HFF-Myc (cell line): ENCODE measurements around the gene MRAP.

Experiments
- DNase-seq: peaks from one replicate; pipeline ENCODE4 v3.0.0-alpha.2; 2011; ENCODE audit warnings: low read depth; ENCODE audit errors: extremely low read depth
- H3K4me3 ChIP-seq: replicated peaks from 2 replicates; pipeline ENCODE4 v1.5.1; 2011; ENCODE audit warnings: low read depth, mild to moderate bottlenecking, control low read depth, low read length
- TF ChIP-seq, protein P1 (sequence below): IDR thresholded peaks from 2 replicates; pipeline ENCODE4 v1.5.1; 2012; ENCODE audit warnings: mild to moderate bottlenecking, low read depth, low read length, control low read depth; ENCODE audit errors: missing control alignments

The MRAP gene

GRCh38 chr21:32298148-32298559 is 501 bp upstream of the MRAP start:
- TF ChIP-seq, protein P1, sequence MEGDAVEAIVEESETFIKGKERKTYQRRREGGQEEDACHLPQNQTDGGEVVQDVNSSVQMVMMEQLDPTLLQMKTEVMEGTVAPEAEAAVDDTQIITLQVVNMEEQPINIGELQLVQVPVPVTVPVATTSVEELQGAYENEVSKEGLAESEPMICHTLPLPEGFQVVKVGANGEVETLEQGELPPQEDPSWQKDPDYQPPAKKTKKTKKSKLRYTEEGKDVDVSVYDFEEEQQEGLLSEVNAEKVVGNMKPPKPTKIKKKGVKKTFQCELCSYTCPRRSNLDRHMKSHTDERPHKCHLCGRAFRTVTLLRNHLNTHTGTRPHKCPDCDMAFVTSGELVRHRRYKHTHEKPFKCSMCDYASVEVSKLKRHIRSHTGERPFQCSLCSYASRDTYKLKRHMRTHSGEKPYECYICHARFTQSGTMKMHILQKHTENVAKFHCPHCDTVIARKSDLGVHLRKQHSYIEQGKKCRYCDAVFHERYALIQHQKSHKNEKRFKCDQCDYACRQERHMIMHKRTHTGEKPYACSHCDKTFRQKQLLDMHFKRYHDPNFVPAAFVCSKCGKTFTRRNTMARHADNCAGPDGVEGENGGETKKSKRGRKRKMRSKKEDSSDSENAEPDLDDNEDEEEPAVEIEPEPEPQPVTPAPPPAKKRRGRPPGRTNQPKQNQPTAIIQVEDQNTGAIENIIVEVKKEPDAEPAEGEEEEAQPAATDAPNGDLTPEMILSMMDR, result no peak
- DNase-seq, result no peak
- no peak overlapping the region for H3K4me3 ChIP-seq

DNA sequence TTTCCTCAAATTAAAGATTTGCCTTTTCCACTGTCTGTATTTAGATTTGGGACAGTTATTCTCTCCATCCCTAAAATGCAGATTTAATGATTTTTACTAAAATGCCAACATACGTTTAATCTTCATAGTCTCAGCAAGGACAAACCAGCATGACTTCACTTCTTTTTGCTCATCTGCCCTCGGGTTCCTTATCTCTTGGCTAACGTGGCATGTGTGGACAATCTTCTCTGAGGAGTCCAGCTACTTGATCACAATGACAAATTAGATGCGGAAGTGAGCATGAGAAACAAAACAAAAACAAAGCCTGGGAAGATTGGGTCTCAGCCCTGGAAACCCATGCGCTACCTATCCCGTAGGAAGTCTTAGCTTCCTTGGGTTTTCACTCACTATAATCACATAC is 1.0 kb downstream of the MRAP start:
- TF ChIP-seq, protein P1, result no peak

GRCh38 chr21:32300117-32300681 is 1.5 kb downstream of the MRAP start:
- no peak overlapping the region for H3K4me3 ChIP-seq
- DNase-seq, result no peak
- TF ChIP-seq, protein P1, result no peak

More for the DNA sequence above, 1.0 kb downstream of the MRAP start:
- no peak overlapping the region for H3K4me3 ChIP-seq
- no peak for DNase-seq

DNA sequence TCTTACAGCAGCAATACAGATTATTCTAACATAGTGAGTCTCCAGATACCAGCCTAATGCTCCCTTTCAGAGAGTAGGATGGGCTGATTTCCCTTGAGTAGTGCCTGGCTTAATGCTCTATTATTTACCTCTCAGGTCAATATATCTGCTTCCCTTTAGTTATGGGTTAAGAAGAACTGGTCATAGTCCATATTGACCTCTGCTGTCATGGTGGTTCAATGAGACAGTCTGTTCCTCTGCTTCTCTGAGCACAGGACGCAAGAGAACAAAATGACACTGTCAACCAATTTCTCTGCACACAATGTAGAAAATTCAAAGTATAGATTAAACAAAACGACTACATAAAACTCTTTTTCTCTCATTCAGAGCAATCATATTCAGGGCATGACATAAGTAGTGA is 2.9 kb downstream of the MRAP start:
- TF ChIP-seq, protein P1, result no peak
- no peak for DNase-seq
- H3K4me3 ChIP-seq, result no peak overlapping the region

DNA sequence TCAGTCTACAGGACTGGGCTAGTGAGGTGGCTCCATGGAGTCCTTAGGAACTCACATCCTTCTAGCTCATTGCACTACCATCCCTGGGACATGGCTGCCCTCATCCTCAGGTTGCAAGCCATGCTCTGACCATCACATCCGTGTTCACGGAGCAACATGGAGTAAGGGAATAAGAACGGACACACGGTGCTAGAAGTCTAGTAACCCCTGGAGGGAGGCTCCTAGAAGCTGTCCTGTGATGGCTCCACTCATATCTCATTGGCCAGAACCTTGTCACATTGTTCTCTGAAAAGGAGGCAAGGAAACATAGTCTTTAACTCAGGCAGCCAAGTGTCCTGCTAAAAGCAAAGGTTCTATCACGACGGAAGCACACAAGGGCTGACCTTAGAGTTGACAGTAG is 3.9 kb downstream of the MRAP start:
- no peak for DNase-seq
- TF ChIP-seq, protein P1, result no peak
- no peak overlapping the region for H3K4me3 ChIP-seq

DNA sequence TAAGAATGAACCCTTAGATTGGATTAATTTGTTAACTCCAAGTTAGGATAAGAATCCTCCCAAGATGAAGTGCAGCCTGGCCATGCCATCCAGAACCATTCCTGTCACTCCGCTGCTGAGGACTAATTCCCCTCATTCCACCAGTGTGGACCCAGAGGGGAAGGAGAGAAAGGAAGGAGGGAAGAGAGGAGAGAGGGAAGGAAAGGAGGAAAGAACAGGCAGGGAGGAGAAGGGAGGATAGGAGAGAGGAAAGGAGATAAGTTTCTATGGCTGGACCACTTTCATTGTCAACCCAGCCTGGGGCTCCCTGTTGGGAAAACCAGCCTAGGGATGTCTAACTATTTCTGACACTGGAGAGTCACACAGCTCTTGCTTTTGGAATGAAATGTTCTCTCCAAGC is 4.7 kb downstream of the MRAP start:
- H3K4me3 ChIP-seq, result no peak overlapping the region
- TF ChIP-seq, protein P1, result no peak
- DNase-seq, result no peak

GRCh38 chr21:32304998-32305397 is 6.3 kb downstream of the MRAP start:
- TF ChIP-seq, protein P1, result no peak
- no peak overlapping the region for H3K4me3 ChIP-seq
- no peak for DNase-seq
